Choroid plexus epithelial cell (primary cell): Measurements from ENCODE around the gene EPB41L1.

ENCODE experiments used
- DNase-seq: peaks from one replicate; pipeline ENCODE4 v3.0.0-alpha.2; 2010; ENCODE audit warnings: low read depth
- H3K4me3 ChIP-seq: 2 replicates; pipeline ENCODE4 v1.5.1; 2011; ENCODE audit warnings: low read depth, mild to moderate bottlenecking, control low read depth, low read length, moderate library complexity
- TF ChIP-seq, protein P1 (sequence below): conservative IDR thresholded peaks from 2 replicates; pipeline ENCODE4 v1.5.1; 2011; ENCODE audit warnings: low read depth, mild to moderate bottlenecking, control low read depth, inconsistent platforms, low read length, moderate library complexity

EPB41L1 gene

DNA sequence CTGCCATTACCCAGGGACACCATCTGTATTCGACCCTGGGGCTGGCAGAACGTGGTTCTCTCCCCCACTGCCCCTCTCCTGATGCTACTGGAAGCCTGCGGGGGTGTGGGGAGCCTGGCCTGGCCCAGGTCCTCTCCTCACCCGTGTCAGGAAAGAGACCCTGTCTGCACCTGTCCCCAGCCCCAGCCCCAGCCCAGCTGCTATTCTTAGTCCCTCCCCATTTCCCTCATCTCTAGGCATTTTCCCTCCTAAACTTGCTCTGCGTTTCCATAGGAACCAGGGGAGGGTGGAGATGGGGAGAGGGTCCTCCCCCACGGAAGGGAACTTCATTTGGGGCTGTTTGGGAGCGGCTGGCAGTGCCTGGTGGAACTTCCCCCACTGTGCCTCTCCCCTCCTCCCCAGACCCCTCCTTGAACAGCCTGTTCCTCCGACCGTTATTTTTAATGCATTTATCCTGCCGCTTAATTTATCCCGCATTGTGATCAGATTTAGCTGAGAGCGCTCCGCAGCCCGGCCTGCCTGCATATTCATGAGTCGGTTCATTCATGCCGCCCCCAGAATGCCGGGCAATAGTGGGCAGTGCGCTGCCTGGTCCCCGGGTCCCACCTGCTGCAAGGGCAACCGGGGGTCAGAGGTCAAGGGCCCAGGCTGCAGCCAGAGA, 119.8 kb downstream of the EPB41L1 start:
- TF ChIP-seq, protein P1, sequence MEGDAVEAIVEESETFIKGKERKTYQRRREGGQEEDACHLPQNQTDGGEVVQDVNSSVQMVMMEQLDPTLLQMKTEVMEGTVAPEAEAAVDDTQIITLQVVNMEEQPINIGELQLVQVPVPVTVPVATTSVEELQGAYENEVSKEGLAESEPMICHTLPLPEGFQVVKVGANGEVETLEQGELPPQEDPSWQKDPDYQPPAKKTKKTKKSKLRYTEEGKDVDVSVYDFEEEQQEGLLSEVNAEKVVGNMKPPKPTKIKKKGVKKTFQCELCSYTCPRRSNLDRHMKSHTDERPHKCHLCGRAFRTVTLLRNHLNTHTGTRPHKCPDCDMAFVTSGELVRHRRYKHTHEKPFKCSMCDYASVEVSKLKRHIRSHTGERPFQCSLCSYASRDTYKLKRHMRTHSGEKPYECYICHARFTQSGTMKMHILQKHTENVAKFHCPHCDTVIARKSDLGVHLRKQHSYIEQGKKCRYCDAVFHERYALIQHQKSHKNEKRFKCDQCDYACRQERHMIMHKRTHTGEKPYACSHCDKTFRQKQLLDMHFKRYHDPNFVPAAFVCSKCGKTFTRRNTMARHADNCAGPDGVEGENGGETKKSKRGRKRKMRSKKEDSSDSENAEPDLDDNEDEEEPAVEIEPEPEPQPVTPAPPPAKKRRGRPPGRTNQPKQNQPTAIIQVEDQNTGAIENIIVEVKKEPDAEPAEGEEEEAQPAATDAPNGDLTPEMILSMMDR: no peak
- no peak overlapping the region for H3K4me3 ChIP-seq
- DNase-seq: no peak

DNA sequence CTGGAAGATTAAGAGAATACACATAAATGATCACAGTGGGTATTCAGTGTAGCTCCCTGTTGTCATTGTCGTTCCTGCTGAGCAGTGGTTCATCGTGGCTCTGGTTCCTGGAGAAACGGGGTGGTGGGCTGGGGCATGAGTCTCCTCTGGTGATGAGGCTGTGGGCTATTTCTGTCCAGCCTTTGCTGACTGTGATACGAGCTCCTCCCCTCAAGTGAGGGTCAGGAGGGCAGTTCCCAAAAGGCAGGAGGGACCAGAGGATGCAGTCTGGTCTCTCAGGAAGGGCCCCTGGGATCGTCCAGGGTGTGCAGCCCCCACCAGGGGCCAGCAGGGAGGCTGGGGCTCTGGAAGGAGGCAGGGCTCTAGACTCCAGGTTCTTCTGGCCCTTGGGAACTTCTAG, 120.5 kb downstream of the EPB41L1 start:
- H3K4me3 ChIP-seq: no peak overlapping the region
- DNase-seq: no peak
- TF ChIP-seq, protein P1: no peak

DNA sequence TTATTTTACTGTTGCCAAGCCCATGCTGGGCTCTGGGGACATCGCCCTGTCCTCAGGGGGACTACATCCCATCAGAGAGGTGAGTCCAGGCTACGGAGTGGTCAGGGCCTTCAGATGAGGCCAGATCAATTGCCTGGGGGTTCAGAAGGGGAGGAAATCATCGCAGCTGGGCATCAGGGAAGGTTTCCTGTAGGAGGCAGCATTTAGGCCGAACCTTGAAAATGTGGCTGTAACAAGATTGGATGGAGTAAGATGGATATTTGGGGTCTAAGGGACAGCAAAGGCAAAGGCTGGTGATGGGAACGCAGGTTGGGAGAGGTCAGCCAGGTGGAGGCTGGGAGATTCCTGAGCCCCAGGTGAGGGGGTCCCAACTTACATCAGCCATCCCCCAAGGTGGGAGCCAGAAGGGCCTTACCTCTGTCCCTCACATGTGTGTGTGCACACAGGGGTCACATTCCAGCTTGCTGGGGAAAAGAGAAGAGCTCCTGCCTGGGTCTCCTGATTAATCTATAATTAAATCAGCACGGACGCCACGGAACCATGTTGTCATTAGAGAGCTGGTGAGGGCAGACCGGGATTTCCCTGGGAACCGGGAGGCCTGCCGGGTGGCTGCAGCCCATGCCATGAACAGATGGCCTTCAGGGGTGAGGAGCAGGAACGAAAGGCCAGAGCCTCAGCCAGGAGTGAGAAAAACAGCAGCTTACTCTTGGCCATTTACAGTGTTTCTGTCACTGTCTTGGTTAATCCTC, 121.1 kb downstream of the EPB41L1 start:
- no peak for DNase-seq
- TF ChIP-seq, protein P1: no peak
- H3K4me3 ChIP-seq: no peak overlapping the region

DNA sequence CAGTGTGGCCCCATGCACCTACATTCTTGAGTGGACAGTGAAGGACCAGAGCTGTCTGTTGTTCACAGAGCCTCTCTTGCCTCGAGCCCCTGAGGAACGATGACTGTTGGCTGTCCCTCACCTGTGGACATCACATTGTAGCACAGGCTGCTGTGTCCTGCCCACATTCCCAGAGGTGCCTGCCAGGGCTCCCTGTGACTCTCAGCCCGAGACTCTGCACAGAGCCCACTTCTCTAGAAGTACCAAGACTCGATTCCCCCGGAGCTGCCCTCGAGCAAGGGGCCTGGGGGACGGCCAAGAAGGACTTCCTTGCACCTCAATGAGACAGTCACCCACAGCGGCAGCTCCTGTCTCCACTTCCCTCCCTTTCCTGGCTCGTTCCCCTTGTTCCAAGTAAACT, 123.0 kb downstream of the EPB41L1 start:
- DNase-seq: no peak
- TF ChIP-seq, protein P1: no peak
- no peak overlapping the region for H3K4me3 ChIP-seq

DNA sequence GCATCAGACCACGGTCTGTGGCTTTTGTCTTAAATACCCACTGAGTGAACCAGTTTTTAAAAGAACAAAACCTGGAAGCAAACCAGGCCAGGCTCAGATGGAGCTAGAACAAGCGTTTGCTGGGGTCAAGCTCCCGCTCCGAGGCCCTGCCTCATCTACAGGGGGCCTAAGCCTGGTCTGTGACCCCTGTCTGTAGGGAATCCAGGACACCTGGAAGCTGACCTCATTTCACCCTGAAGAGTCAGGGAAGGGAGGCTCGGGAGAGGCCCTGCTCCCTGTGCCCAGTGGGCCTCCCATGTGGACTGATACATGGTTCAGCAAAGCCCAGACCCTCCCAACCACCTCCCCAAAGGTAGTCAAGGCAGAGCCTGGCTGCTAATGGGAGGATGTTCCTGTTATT, 124.8 kb downstream of the EPB41L1 start:
- DNase-seq: no peak
- H3K4me3 ChIP-seq: no peak overlapping the region
- TF ChIP-seq, protein P1: no peak

DNA sequence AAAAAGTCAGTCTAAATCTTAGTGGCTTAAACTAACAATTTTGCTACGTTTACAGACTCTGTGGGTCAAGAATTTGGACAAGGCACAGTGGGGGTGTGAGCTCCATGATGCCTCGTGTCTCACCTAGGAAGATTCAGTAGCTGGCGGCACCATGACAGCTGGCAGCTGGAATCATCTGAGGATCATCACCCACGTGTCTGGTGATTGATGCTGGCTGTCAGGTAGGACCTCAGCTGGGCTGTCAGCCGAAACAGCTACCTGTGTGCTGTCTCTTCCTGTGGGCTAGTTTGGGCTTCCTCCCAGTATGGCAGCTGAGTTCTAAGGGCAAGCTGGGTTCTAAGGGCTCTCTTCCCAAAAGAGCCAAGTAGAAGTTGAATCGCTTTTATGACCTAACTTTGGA, 125.2 kb downstream of the EPB41L1 start:
- TF ChIP-seq, protein P1: no peak
- no peak overlapping the region for H3K4me3 ChIP-seq
- no peak for DNase-seq
